Measurements from ENCODE around the gene APOC3.

APOC3 gene

GRCh38 chr11:116804001-116804400 is 25.7 kb upstream of the APOC3 start:
- DNase-seq (ENCODE audit: low read depth) = no peak

GRCh38 chr11:116807601-116808261 is 22.0 kb upstream of the APOC3 start:
- DNase-seq (ENCODE audit: low read depth) = no peak

DNA sequence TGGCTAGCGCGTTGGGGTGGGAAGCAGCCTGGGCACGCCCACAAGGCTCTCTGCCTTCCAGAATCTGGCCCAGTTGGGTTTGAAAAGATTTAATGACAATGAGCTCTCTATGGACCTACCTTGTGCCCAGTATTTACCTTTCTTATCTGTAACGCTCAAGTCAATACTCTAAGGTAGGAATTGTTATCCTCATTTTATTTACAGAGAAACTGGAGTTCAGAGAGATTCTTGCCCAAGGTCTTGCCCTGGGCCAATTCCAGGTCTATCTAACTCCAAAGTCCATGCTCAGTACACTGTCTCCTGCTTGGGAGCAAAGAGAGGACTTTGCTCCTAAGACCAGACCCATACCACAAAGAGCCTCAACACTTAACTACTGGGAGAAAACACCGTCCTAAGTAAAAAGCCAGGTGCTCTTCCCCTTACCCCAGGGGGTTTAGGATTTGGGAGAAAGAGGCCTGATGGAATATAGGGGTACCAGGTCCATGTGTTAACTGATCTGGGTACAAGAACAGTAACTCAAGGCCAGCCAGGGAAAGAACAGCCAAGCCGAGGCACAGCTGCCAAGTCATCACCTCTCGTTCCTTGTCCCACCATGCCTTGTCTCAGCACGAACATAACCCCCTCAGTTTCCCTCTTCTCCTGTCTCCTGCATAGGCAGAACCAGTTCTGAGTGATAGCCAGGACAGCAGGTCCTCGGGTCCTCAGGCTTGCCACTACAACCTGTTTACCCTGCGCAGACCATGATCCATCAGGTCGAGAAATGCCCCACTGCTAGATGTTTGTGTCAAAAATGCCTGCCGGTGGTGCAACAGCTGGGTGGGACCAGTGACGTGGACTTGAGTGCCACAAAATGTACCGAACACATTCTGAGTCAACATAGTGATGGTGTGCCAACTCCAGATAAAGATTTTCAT is 21.2 kb upstream of the APOC3 start:
- no peak for DNase-seq (ENCODE audit: low read depth)

GRCh38 chr11:116811194-116811593 is 18.5 kb upstream of the APOC3 start:
- no peak for DNase-seq (ENCODE audit: low read depth)

GRCh38 chr11:116812109-116812508 is 17.6 kb upstream of the APOC3 start:
- DNase-seq (ENCODE audit: low read depth) = no peak

- no peak for DNase-seq (ENCODE audit: low read depth)
These were observed 16.5 kb upstream of the APOC3 start for GRCh38 chr11:116813170-116813569.

DNA sequence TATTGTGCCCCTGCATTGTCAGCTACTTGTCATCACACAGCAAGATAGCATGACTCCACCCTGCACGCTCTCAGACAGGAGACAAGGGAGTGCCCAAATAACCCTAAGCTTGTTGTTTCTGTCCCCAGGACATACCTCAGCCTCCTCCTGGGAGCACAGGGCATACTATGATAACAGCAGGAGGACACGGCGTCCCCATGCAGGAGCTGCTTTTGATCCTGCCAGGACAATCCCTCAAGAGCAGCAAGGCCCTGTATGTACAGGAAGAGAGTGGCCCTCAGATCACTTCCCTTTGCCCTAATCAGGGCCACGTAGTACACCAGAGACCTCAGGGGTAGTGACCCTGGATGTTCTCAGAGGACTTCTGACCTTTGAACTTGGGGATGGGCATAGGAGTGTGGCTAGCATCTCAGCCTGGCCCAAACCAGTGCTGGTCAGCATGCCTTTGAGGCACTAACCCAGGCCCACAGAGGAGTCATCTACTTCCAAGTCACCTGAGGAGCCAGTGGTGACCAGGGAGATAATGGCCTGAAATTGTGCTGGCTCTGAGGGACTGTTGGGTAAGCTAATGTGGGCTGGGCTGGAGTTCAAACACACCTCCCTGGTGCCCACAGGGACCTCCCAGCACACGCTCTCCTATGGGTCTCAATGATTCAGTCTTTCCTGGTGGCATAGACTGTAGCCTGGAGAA is 15.8 kb upstream of the APOC3 start:
- no peak for DNase-seq (ENCODE audit: low read depth)

GRCh38 chr11:116814502-116814901 is 15.2 kb upstream of the APOC3 start:
- DNase-seq (ENCODE audit: low read depth) = no peak

- DNase-seq (ENCODE audit: low read depth) = no peak
These were observed 10.7 kb upstream of the APOC3 start for GRCh38 chr11:116819049-116819448.

DNA sequence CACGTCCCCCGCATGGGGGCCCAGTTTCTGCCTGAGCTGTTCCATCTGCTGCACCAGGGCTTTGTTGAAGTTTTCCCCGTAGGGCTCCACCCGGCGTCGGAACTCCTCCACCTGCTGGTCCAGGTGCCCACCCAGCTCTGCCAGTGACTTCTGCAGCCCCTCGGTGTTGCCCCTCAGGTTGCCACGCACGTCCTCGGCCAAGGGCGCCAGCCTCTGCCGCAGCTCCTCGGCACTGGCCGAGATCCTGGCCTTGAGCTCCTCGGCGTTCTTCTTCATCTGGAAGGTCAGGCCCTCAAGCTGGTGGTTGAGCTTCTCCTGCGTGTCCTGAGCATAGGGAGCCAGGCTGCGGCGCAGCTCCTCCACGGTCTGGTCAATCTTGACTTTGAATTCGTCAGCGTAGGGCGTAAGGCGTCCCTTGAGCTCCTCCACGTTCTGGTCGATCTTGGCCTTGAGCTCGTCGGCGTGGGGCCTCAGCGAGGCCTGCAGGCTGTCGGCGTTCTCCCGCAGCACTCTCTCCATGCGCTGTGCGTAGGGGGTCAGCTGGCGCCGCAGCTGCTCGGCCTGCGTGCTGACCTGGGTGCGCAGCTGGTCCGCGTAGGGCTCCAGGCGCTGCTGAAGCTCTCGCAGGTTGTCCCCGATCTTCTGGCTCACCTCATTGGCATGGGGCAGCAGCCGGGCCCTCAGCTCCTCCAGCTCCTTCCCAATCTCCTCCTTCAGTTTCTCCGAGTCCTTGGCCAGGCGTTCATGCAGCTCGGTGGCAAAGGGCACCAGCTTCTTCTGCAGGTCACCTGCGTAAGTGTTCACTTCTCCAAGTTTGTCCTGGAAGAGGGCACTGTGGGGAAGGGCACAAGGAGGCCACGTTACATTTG is 8.4 kb upstream of the APOC3 start:
- DNase-seq (ENCODE audit: low read depth) = no peak

GRCh38 chr11:116822575-116822974 is 7.1 kb upstream of the APOC3 start:
- DNase-seq (ENCODE audit: low read depth) = no peak

DNA sequence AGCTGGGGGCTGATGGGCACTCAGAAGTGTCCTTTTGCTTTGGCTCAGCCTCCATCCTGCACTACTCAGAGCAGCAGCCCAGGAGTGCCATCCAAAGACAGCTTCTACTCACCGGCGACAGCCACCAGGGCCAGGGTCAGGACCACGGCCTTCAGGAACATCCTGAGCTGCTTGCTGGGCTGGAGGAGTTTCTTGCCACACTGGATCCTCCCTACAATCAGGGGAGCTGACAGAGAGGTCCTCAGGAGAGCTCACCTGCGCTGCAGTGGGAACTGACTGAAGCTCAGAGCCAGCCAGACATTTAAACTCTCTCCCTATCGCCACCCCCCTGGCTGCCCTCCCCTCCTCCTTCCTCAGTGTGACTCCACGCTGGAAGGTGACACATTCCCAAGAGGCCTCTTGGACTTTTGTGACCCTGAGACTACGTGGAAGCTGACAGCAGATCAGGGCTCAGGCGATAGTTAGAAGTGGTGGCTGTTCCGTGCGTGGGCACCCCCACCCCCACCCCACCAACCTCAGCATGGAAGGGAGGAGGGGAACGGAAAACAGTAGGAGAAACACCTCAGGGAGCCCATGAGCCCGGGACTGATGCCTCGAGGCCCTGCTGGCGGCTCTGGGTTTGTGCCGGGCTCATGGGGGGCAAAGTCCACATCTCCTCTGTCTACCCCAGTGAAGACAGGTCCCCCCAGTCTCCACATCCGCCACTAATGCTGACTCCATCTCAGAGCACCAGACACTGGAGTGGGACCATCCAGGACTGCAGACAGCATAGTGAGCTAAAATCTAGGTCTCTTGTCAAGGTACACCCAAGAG is 6.5 kb upstream of the APOC3 start, which contains the start of gene APOA4:
APOA4 (minus strand) TSS at position 274 of the 813 bp plus-strand sequence; CDS start at position 161, 113 bp downstream.
- no peak for DNase-seq (ENCODE audit: low read depth)

DNA sequence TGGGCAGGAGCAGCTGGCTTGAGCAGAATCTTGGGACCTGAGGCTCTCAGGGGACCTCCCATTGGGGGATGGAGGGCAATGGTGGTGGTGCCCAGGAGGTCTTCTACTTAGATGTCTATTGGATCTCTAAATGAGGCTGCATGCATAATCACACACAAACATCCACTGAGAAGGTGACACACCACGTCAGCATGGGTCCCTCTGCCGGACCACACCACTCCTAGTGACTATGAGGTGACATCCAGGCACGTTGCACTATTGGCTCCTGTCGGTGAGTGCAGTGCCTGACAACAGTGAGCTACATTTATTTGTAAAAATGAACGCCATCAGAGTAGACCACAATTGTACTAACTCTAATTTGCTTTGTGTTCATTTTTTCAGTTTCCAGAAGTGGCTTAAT is 4.3 kb upstream of the APOC3 start:
- no peak for DNase-seq (ENCODE audit: low read depth)

GRCh38 chr11:116825854-116826750 is 3.6 kb upstream of the APOC3 start:
- no peak for DNase-seq (ENCODE audit: low read depth)

GRCh38 chr11:116826751-116827431 is 2.8 kb upstream of the APOC3 start:
- DNase-seq (ENCODE audit: low read depth) = no peak

DNA sequence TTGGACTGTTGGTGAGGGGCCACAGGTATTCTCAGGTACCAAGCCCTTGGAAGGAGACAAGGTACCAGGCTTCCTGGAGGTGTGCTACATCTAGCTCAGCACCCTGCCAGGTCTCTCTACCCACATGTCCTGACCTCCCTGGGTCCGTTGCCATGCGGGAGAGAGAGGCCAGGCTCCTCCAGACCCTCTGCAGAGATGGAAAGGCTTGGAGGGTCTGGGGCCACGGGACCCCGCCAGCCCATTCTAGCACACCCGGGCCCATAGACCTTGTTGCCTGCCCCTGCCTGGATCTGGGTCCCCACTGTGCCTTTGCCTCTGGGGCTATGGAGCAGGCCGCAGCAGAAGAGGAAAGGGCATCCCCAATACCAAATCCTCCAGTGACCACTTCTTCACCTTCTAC is 2.2 kb upstream of the APOC3 start:
- DNase-seq (ENCODE audit: low read depth) = no peak

DNA sequence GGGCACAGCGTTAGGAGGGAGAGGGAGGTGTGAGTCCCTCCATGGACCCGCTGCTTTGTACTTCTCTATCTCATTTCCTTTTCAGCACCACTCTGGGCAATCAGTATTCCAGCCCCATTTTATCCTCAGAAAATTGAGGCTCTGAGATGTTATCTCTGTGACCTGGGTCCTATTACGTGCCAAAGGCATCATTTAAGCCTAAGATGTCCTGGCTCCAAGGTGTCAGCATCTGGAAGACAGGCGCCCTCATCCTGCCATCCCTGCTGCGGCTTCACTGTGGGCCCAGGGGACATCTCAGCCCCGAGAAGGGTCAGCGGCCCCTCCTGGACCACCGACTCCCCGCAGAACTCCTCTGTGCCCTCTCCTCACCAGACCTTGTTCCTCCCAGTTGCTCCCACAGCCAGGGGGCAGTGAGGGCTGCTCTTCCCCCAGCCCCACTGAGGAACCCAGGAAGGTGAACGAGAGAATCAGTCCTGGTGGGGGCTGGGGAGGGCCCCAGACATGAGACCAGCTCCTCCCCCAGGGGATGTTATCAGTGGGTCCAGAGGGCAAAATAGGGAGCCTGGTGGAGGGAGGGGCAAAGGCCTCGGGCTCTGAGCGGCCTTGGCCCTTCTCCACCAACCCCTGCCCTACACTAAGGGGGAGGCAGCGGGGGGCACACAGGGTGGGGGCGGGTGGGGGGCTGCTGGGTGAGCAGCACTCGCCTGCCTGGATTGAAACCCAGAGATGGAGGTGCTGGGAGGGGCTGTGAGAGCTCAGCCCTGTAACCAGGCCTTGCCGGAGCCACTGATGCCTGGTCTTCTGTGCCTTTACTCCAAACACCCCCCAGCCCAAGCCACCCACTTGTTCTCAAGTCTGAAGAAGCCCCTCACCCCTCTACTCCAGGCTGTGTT is 829 bp upstream of the APOC3 start:
- no peak for DNase-seq (ENCODE audit: low read depth)

Measured in fibroblast of the conjunctiva (primary cell).